Fibroblast of mammary gland (primary cell): ENCODE results near the gene FGFR1OP2.

Source experiments
- DNase-seq: peaks from one replicate; pipeline ENCODE4 v3.0.0-alpha.2; 2010; ENCODE audit warnings: low read depth
- H3K4me3 ChIP-seq: 2 replicates; pipeline ENCODE4 v1.5.1; 2011; ENCODE audit warnings: low read depth, mild to moderate bottlenecking, low read length, moderate library complexity; ENCODE audit not compliant: control insufficient read depth
- CTCF ChIP-seq: conservative IDR thresholded peaks from 2 replicates; pipeline ENCODE4 v1.5.1; 2011; ENCODE audit warnings: low read depth, low read length, inconsistent platforms; ENCODE audit not compliant: control insufficient read depth, insufficient read depth

FGFR1OP2 gene

GRCh38 chr12:26997003-26997402 is 58.7 kb downstream of the FGFR1OP2 start:
- no peak overlapping the region for H3K4me3 ChIP-seq
- no peak for TF ChIP-seq CTCF
- no peak for DNase-seq

- no peak for TF ChIP-seq CTCF
- DNase-seq, result no peak
- no peak overlapping the region for H3K4me3 ChIP-seq
Measured at GRCh38 chr12:27000961-27001360, 62.7 kb downstream of the FGFR1OP2 start.

- no peak for DNase-seq
- no peak overlapping the region for H3K4me3 ChIP-seq
- no peak for TF ChIP-seq CTCF
Measured at GRCh38 chr12:27001663-27002062, 63.4 kb downstream of the FGFR1OP2 start.

- no peak overlapping the region for H3K4me3 ChIP-seq
- no peak for TF ChIP-seq CTCF
- no peak for DNase-seq
Measured at GRCh38 chr12:27002141-27002540, 63.9 kb downstream of the FGFR1OP2 start.

GRCh38 chr12:27003421-27004381 is 65.4 kb downstream of the FGFR1OP2 start:
- H3K4me3 ChIP-seq, result no peak overlapping the region
- TF ChIP-seq CTCF, result no peak
- DNase-seq, result no peak

- DNase-seq, result no peak
- no peak overlapping the region for H3K4me3 ChIP-seq
- no peak for TF ChIP-seq CTCF
Measured at GRCh38 chr12:27005495-27005894, 67.2 kb downstream of the FGFR1OP2 start.
